Right forelimb (tissue), 1 donor: ENCODE measurements around the gene ANAPC7.
"Not testable (repeated sequence)": the region's sequence is repeated elsewhere in the genome, so short reads cannot be mapped to it uniquely, and the experiment has no call there.

Experiments used
- DNase-seq: peaks from one replicate; pipeline ENCODE4 v3.0.0-alpha.2; 2018

Gene ANAPC7

DNA sequence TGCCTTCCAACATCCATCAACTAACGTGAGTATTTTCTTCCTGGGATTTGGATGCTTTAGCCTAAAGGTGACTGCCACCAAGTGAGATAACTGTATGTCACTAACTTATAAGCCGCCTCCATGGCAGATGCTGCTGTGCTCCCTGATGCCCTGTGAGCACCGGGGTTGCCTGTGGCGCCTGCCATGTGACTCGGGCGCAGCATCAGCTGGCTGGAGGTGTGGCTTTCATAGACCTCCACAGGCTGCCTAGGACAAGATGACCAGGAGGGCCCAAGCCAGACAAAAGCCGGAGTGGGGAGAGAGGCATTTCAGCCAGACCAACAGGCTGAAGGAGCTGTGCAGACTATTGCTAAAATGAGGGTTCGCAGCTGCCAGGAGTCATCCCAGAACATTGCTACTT, 55.7 kb downstream of the ANAPC7 start:
- no peak for DNase-seq

DNA sequence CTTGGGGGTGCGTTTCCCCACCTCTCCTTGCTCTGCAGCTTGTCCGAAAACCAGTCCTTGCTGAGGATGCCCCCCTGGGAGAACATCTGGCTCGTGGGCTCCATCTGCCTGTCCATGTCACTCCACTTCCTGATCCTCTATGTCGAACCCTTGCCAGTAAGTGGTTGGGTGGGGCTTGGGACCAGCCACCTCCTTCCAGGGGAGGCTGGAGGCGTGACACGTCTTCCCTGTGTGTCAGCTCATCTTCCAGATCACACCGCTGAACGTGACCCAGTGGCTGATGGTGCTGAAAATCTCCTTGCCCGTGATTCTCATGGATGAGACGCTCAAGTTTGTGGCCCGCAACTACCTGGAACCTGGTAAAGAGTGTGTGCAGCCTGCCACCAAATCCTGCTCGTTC, 57.5 kb downstream of the ANAPC7 start:
- DNase-seq: no peak

DNA sequence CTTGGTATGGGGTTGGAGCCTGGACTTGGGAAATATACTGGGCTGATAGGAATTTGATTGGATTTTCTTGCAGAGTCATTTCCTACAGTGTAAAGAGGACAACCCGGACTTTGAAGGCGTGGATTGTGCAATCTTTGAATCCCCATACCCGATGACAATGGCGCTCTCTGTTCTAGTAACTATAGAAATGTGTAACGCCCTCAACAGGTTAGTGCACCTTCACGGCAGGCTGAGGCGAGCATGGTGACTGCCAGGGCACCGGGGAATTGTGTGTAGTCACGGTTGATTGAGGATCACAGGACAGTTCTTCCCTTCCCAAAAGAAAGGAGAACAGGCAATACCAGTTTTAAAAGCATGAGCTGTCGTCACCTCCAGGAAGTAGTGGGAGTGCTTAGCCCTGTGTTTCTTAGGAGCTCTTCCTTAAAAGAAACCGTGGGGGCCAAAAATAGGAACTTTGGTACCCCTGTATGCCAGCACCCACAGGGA, 58.3 kb downstream of the ANAPC7 start:
- DNase-seq: no peak

DNA sequence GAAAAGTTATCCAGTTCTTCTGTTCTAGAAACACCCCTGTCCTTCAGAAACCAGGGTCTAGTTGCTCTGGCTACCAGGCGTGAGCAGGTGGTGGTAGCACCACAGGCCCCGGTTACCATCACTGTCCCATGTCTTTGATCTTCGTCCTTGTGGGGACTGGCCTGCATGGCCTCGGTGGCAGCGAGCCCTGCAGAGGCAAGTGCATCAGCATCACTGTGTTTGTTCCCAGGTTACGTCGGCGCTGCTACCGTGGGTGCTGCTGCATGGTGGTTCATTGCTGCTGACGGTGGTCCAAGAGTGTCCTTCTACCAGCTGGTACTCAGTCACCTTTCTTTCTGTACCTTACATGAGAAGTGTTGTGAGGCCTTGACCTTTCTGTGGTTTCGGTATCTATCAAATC, 58.9 kb downstream of the ANAPC7 start:
- no peak for DNase-seq

DNA sequence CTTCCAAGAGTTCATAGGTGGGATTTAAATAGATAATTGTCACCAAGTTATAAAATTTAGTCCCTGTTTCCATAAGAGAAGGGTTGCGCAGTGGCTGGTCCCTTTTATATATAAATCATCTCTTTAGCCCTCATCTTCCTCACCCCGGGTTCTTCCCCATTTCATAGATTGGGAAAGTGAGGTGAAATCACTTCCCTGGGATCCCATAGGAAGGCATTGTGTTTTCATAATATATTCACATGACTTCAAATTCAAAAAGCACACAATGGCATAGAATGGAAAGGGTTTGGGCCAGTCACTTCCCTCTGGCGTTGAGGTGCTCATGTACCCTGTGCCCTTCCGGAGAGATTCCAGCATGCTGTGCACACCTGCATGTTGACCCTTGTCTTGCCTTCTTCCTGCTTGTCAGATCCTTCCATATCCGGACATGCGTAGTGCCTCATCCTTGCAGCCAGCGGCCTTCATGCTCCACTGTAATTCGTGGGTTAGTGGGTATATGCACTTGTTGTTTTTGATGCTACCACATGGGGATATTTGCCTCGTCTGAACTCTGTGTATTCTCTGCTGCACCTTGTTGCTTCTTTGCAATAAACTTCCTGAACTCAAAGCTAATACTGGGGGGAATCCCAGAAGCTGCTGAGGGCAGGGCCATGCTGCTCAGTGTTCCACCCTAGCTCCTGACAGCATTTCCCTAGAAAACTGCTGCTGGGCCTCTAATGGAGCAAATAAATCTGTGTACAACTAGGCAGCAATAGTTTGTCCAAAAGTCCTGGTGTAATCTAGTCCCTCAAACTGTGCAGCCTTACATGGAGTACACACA, 59.6 kb downstream of the ANAPC7 start:
- no peak for DNase-seq

DNA sequence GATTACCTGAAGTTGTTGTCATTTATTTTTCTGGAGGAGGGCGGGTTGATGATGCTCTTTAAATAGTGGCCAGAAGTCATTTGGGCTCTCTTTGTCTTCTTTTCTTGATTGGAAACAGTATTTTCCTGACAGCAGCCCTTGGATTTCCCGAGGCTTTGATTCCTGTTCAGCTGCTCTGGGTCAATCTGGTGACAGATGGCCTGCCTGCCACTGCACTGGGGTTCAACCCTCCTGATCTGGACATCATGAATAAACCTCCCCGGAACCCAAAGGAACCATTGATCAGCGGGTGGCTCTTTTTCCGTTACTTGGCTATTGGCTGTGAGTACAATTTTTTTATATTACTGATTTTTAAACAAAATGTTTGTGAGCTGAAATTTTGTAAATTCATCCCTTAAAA, 60.4 kb downstream of the ANAPC7 start:
- DNase-seq: no peak

DNA sequence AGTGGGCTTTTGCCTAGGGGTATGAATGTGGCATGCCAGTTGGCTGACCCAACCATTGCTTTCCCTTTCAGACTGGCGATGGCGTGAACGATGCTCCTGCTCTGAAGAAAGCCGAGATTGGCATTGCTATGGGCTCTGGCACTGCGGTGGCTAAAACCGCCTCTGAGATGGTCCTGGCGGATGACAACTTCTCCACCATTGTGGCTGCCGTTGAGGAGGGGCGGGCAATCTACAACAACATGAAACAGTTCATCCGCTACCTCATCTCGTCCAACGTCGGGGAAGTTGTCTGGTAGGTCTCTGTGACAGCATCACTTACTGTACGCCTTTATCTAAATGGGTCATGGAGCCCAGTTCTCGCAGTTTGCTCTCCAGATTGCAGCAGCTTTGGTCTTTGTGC, 61.4 kb downstream of the ANAPC7 start:
- no peak for DNase-seq

DNA sequence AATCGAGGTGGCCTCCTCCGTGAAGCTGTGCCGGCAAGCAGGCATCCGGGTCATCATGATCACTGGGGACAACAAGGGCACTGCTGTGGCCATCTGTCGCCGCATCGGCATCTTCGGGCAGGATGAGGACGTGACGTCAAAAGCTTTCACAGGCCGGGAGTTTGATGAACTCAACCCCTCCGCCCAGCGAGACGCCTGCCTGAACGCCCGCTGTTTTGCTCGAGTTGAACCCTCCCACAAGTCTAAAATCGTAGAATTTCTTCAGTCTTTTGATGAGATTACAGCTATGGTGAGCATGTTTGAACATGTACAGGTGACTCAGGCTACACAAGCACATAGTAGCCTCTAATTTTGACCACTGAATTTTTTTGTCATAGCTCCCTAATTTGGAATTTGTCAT, 62.8 kb downstream of the ANAPC7 start:
- DNase-seq: no peak

DNA sequence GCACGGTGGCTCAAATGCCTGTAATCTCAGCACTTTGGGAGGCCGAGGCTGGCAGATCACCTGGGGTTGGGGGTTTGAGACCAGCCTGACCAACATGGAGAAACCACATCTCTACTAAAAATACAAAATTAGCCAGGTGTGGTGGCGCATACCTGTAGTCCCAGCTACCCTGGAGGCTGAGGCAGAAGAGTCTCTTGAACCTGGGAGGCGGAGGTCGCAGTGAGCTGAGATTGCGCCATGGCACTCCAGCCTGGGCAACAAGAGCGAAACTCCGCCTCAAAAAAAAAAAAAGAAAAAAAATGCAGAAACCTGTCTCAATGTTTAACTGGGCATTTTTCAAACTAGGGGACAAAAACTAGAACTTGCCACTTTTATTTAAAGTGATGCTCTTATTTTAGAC, 63.2 kb downstream of the ANAPC7 start:
- DNase-seq: not testable (repeated sequence)

DNA sequence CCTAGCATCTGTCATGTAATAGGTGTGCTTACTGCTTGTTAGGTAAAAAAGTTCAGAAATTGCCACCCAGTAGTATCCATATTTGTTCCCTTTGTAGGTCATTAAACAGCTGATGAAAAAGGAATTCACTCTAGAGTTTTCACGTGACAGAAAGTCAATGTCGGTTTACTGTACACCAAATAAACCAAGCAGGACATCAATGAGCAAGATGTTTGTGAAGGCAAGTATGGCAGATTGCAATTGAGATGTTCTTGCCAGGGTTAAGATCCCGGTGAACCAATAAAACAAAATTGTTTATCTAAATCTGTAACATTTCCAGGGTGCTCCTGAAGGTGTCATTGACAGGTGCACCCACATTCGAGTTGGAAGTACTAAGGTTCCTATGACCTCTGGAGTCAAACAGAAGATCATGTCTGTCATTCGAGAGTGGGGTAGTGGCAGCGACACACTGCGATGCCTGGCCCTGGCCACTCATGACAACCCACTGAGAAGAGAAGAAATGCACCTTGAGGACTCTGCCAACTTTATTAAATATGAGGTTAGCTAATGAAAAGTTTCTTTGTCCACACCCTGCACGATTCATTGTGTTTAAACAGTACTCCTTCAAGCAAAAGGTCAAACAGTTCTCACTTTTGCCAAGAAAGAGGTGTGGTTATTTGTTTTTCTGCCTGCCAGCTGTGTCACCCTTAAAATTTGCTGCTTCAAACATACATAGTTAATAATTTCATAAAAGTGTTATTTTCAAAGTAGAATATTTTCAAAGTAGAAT, 64.1 kb downstream of the ANAPC7 start:
- DNase-seq: no peak

DNA sequence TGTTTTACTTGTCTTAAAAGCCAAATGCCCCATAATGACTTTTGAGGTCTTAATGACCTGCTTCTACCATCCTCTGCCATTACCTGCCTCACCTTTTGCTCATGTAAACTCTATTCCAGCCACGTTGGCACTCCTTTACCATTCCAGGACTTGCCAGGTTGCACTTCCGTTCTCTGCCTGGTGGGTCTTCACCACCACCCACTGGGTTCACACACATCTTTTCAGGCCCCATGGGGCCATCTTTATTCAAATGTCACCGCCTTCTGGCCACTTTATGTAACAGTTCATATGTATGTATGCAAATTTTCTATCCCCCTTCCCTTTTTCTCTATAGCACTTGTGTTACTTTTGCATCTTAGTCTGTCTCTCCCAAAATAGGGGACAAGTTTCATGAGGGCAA, 64.8 kb downstream of the ANAPC7 start:
- no peak for DNase-seq

DNA sequence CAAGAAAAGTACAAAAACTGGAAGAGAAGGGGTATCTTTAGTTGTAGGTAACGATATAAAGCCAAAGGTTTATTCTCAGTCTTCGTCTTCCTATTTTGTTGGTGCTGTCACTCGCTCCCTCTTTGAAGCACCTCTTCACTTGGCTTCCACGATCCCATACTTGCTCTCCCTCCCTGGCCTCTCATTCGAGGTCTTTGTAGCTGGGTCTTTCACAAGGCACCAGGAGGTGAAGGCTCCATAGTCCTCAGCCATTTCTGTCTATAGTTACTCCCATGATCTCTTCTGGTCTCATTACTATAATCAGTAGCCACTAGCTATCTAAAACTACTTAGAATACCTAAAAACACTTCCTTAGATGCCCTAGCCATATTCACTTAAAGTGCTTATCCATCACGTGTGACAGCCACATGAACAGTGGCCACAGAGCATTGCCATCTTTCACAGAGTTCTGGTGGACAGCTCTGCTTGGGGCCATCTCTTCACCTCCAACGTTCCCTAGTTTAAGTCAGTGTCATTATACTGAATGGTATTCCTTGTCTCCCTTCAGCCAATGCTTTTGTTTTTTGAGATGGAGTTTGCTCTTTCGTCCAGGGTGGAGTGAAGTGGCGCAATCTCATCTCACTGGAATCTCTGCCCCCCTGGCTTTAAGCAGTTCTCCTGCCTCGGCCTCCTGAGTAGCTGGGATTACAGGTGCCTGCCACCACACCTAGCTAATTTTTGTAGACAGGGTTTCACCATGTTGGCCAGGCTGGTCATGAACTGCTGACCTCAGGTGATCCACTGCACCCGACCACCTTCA, 65.4 kb downstream of the ANAPC7 start:
- DNase-seq: no peak

DNA sequence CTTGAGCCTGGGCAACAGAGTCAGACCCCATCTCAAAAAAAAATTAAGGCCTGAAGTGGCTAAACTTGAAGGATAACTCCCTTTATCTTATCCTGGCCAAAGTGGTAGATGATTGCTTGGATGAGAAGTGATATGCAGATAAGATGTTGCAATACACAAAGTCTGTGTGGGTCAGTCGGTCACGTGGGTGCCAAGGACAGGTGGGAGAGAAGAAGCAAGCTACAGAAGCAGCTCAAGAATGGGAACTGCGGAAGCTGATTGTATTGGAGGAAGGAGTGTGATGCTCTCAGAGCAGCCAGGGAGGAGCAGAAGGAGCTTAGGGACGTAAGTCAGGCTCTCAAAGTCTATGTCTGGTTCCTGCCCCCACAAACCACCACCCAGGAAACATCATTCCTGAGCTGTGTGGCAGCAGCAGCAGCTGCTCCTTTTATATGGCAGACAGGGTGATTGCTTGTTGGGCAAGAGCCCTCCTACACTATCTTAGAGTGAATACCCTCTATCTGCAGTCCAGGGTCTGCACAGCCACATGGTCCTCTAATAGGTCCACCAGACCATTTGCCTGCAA, 67.9 kb downstream of the ANAPC7 start:
- DNase-seq: no peak

DNA sequence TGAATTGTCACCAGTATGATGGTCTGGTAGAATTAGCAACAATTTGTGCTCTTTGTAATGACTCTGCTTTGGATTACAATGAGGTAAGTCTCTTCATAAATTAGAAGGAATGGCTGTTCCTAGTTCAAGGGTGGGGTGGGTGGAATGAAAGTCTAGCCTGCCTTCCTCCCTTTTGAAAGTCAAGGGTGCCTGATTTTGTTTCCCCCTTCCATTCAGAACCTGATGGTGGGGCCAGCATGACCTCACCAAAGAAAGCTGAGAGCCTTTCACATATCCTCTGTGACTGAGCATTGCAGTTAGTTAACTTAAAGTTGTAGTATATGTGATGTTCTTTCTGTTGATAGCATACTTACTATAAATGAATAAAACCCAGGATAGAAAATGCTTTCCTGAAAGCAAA, 70.3 kb downstream of the ANAPC7 start:
- no peak for DNase-seq

DNA sequence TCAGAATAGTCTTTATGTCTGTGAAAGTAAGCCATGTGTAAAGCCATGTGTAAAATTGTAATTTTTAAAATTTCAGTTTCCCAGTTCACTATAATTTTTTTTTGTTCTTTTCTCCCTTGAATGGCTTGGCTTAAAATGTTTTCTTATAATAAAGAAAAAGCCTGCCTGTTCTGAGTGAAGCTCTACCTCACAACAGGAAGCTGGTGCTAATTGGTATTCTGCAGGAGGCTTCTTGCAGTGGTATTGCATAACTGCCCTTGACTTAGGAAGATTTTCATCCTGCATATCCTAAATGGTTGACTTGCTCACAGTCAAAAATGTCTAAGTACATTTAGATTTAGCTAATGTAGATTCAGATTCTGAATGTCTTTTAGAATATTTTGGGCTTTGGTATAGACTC, 73.0 kb downstream of the ANAPC7 start:
- no peak for DNase-seq

DNA sequence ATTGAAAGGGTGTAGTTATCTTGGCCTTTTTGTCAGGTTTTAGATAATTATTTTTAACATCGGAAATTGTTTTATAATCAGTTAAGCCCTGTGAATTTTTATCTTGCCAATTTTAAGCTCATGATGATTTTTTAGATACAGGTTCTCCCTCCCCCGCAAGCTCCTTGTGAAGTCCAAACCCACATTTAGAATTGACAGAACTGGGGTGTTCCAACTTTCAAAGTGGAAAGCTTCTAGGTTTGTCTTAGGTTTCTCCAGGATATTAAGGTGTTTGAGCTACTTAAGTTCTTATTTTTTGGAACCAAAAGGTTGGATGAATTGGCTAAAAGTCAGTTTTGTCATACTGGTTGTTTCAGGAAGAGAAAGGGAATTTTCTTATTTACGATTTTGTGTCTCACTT, 73.4 kb downstream of the ANAPC7 start:
- no peak for DNase-seq

DNA sequence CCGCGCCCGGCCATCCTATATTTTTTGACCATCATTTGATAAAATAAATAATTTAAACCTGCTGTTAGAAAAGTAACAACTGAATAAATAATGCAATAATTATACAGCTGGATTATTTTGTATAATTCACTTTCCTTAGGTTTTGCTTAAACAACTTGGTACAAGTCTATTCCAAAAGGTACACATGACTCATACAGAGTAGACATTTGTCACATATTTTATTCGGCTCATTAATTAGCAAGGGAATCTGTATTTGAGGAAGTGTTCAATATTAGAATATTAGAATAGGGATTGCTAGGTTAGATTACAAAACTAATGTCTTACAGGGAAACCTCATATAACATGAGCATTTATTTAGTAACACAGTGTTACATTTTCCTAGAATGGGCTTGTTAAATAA, 73.8 kb downstream of the ANAPC7 start:
- DNase-seq: no peak
